ENCODE measurements around the gene RPL36AL. TPM values are rescaled to one million over a fixed set of nuclear protein-coding genes. Genes with fewer than 3 reads are reported as not detected.

Gene RPL36AL
- polyA plus RNA-seq, 1 experiment = 295 TPM

- no peak for DNase-seq (ENCODE audit: low read depth, low spot score)
- Histone ChIP-seq H3K27me3 (ENCODE audit: control insufficient read depth, insufficient read depth, low read length) (no peaks in the 10 kb centered on the region), H3K27ac (ENCODE audit: low read depth, low read length) (no peak overlapping the region), H3K9me3 (ENCODE audit: control insufficient read depth, insufficient read depth, low read length) (no peaks in the 10 kb centered on the region), H3K4me3 (ENCODE audit: low read depth, low read length) (no peak overlapping the region)
- no peak for TF ChIP-seq CTCF (IDR thresholded peaks at IDR 0.05; ENCODE audit: low read depth, low read length)
- CTCF ChIA-PET = interaction anchor here (1.5 kb wide), 1 partner anchor 118 kb away, joined by 10 read pairs; no protein-coding TSS in a partner anchor
- POLR2A ChIA-PET = no interaction called here
Measured at GRCh38 chr14:49579841-49580240, 40.6 kb downstream of the RPL36AL start.

GRCh38 chr14:49578141-49578540 is 42.3 kb downstream of the RPL36AL start:
- no peak overlapping the region for H3K4me3 ChIP-seq (ENCODE audit: low read depth, low read length)
- CTCF ChIA-PET = interaction anchor here (0.9 to 1.4 kb wide), 2 partner anchors 9 to 117 kb away, joined by 3 to 4 read pairs; no protein-coding TSS in a partner anchor
- H3K9me3 ChIP-seq (ENCODE audit: control insufficient read depth, insufficient read depth, low read length) = no peaks in the 10 kb centered on the region
- POLR2A ChIA-PET = no interaction called here
- H3K27me3 ChIP-seq (ENCODE audit: control insufficient read depth, insufficient read depth, low read length) = no peaks in the 10 kb centered on the region
- H3K27ac ChIP-seq (ENCODE audit: low read depth, low read length) = no peak overlapping the region
- DNase-seq (ENCODE audit: low read depth, low spot score) = no peak
- TF ChIP-seq CTCF (IDR thresholded peaks at IDR 0.05; ENCODE audit: low read depth, low read length) = no peak

GRCh38 chr14:49574038-49574437 is 46.4 kb downstream of the RPL36AL start:
- TF ChIP-seq CTCF (IDR thresholded peaks at IDR 0.05; ENCODE audit: low read depth, low read length) = no peak
- Histone ChIP-seq H3K27ac (ENCODE audit: low read depth, low read length) (no peak overlapping the region), H3K9me3 (ENCODE audit: control insufficient read depth, insufficient read depth, low read length) (no peaks in the 10 kb centered on the region), H3K4me3 (ENCODE audit: low read depth, low read length) (no peak overlapping the region), H3K27me3 (ENCODE audit: control insufficient read depth, insufficient read depth, low read length) (no peaks in the 10 kb centered on the region)
- ChIA-PET POLR2A (no interaction called here), CTCF (interaction anchor here (1.7 kb wide), 1 partner anchor 113 kb away, joined by 6 read pairs; no protein-coding TSS in a partner anchor)
- no peak for DNase-seq (ENCODE audit: low read depth, low spot score)

GRCh38 chr14:49569281-49569680 is 51.1 kb downstream of the RPL36AL start:
- CTCF ChIA-PET = no interaction called here

More at GRCh38 chr14:49569281-49569680, 51.1 kb downstream of the RPL36AL start:
- POLR2A ChIA-PET = no interaction called here
- Histone ChIP-seq H3K27me3 (ENCODE audit: control insufficient read depth, insufficient read depth, low read length) (no peaks in the 10 kb centered on the region), H3K27ac (ENCODE audit: low read depth, low read length) (no peak overlapping the region), H3K9me3 (ENCODE audit: control insufficient read depth, insufficient read depth, low read length) (no peaks in the 10 kb centered on the region), H3K4me3 (ENCODE audit: low read depth, low read length) (no peak overlapping the region)
- no peak for TF ChIP-seq CTCF (IDR thresholded peaks at IDR 0.05; ENCODE audit: low read depth, low read length)
- DNase-seq (ENCODE audit: low read depth, low spot score) = no peak

Small RNAs within 50 kb of the gene (small RNA-seq; reads per million reads assigned to genes)
- gene AL139099.3 (ENCODE audit: insufficient read length, low read depth) (not detected), gene AL139099.4 (ENCODE audit: insufficient read length, low read depth) (not detected), gene RF00019 (ENCODE audit: insufficient read length, low read depth) (not detected)

Other genes with a start within 250 kb of the RPL36AL start
- 3,597 and 3,950 TPM in 2 replicates for gene RPS29, start 34.2 kb downstream of the RPL36AL start, polyA plus RNA-seq (2011; rRNA removed)
- 9.8 and 12.8 TPM in 2 replicates for gene LRR1, start 21.7 kb downstream of the RPL36AL start, polyA plus RNA-seq (2011; rRNA removed)
- gene MGAT2, start 173 bp upstream of the RPL36AL start, polyA plus RNA-seq (2011; rRNA removed) = 47.5 and 54.7 TPM in 2 replicates
- 6.6 and 9.1 TPM in 2 replicates for gene DNAAF2, start 14.6 kb upstream of the RPL36AL start, polyA plus RNA-seq (2011; rRNA removed)
- gene POLE2, start 67.6 kb upstream of the RPL36AL start, polyA plus RNA-seq (2011; rRNA removed) = 4.4 and 5.8 TPM in 2 replicates
- 0.63 and 1.2 TPM in 2 replicates for gene KLHDC1, start 72.5 kb upstream of the RPL36AL start, polyA plus RNA-seq (2011; rRNA removed)
- 59.8 and 81.6 TPM in 2 replicates for gene KLHDC2, start 147.5 kb upstream of the RPL36AL start, polyA plus RNA-seq (2011; rRNA removed)
- 39.8 and 48.6 TPM in 2 replicates for gene NEMF, start 232.2 kb upstream of the RPL36AL start, polyA plus RNA-seq (2011; rRNA removed)